ENCODE results near the gene MIEF1.

DNA sequence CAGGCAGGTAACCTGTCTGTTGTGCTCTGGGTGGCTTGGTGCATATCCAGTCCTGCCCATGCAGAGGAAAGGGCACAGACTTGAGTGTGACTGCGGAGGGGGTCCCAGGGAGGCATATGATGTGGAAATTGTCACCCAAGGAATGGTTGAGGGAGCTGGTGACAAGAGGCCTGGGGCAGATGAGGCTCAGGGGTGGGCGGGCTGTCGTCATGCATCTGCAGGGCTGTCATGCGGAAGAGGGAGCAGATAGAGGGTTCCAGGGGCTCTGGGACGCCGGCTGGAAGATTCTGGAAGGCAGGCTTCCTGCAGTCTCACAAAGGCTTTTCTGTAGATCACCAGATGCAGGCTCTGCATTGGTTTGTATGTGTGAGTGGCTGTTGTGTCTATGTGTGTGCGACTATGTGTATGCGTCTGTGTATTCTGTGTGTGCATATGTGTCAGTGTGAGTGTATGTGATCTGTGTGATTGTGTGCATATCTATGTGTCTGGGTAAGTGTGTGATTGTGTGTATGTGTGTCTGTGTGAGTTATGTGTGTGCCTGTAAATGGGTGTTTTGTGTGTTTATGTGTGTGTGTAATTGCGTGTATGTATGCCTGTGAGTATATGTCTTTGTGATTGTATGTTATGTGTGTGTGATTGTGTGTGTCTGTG is 60.9 kb downstream of the MIEF1 start:
- TF ChIP-seq, protein P1, sequence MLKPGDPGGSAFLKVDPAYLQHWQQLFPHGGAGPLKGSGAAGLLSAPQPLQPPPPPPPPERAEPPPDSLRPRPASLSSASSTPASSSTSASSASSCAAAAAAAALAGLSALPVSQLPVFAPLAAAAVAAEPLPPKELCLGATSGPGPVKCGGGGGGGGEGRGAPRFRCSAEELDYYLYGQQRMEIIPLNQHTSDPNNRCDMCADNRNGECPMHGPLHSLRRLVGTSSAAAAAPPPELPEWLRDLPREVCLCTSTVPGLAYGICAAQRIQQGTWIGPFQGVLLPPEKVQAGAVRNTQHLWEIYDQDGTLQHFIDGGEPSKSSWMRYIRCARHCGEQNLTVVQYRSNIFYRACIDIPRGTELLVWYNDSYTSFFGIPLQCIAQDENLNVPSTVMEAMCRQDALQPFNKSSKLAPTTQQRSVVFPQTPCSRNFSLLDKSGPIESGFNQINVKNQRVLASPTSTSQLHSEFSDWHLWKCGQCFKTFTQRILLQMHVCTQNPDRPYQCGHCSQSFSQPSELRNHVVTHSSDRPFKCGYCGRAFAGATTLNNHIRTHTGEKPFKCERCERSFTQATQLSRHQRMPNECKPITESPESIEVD (tag by site-specific recombination; IDR thresholded peaks at IDR 0.05) = no peak
- TF ChIP-seq ZNF596 (tag by site-specific recombination; IDR thresholded peaks at IDR 0.05) (no peak), ZNF433 (tag by site-specific recombination; IDR thresholded peaks at IDR 0.05; ENCODE audit: low read depth) (no peak)
- TF ChIP-seq, protein P2, sequence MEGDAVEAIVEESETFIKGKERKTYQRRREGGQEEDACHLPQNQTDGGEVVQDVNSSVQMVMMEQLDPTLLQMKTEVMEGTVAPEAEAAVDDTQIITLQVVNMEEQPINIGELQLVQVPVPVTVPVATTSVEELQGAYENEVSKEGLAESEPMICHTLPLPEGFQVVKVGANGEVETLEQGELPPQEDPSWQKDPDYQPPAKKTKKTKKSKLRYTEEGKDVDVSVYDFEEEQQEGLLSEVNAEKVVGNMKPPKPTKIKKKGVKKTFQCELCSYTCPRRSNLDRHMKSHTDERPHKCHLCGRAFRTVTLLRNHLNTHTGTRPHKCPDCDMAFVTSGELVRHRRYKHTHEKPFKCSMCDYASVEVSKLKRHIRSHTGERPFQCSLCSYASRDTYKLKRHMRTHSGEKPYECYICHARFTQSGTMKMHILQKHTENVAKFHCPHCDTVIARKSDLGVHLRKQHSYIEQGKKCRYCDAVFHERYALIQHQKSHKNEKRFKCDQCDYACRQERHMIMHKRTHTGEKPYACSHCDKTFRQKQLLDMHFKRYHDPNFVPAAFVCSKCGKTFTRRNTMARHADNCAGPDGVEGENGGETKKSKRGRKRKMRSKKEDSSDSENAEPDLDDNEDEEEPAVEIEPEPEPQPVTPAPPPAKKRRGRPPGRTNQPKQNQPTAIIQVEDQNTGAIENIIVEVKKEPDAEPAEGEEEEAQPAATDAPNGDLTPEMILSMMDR (tag by site-specific recombination; IDR thresholded peaks at IDR 0.05) = no peak

Measured in HEK293 (cell line).